ENCODE data around the gene UGT1A1.

UGT1A1 gene

GRCh38 chr2:233796254-233796653, 36.2 kb downstream of the UGT1A1 start:
- H3K79me1 ChIP-seq (replicated peaks; ENCODE audit: low read length, poor library complexity, severe bottlenecking), result no peaks in the 10 kb centered on the region
- no peak overlapping the region for H3K4me3 ChIP-seq (ENCODE audit: insufficient read depth in 1 of 2, low read depth in 1 of 2, low read length in 2 of 2)
- no peak overlapping the region for H2BK12ac ChIP-seq (ENCODE audit: low read length in 2 of 2)
- no peak overlapping the region for H3K4ac ChIP-seq (ENCODE audit: low read depth in 1 of 2, low read length in 2 of 2)
- no peak overlapping the region for H2BK5ac ChIP-seq (ENCODE audit: low read depth, low read length, poor library complexity, severe bottlenecking)
- H3K36me3 ChIP-seq (ENCODE audit: control insufficient read depth in 1 of 2, insufficient read depth in 2 of 2, low read depth in 1 of 2, low read length in 2 of 2), result no peaks in the 10 kb centered on the region
- no peak overlapping the region for H3K23ac ChIP-seq (ENCODE audit: low read length in 2 of 2)
- DNase-seq, result no peak
- H2AK5ac ChIP-seq (ENCODE audit: low read length, severe bottlenecking), result no peak overlapping the region
- no peak overlapping the region for H3K9ac ChIP-seq (ENCODE audit: low read length)
- no peak overlapping the region for H2AFZ ChIP-seq (ENCODE audit: low read depth, low read length)
- H3K27ac ChIP-seq (ENCODE audit: low read length, poor library complexity, severe bottlenecking), result no peak overlapping the region
- H2BK15ac ChIP-seq (ENCODE audit: low read depth, poor library complexity, severe bottlenecking), result no peak overlapping the region
- H3K4me1 ChIP-seq (ENCODE audit: control insufficient read depth, insufficient read depth, low read depth, low read length), result peaks cover 1% of the 10 kb centered on the region
- H4K91ac ChIP-seq (ENCODE audit: low read length), result no peak overlapping the region
- no peak overlapping the region for H3K18ac ChIP-seq (ENCODE audit: low read depth in 1 of 2, low read length in 2 of 2)
- 90% methylated on average over 7 of the region's 9 CpGs for WGBS
- H4K8ac ChIP-seq (ENCODE audit: low read length), result no peak overlapping the region
- no peak overlapping the region for H3K14ac ChIP-seq (ENCODE audit: low read length in 2 of 2)
- H2BK120ac ChIP-seq (ENCODE audit: low read depth, low read length), result no peak overlapping the region
- H3K9me3 ChIP-seq (ENCODE audit: control insufficient read depth, low read length), result no peaks in the 10 kb centered on the region
- H3K27me3 ChIP-seq (ENCODE audit: control insufficient read depth in 1 of 2, insufficient read depth in 1 of 2, low read length in 2 of 2), result peaks cover 11 to 22% of the 10 kb centered on the region in 2 experiments
- H3K4me2 ChIP-seq (ENCODE audit: low read length, poor library complexity, severe bottlenecking), result no peak overlapping the region

- Histone ChIP-seq H3K9me3 (ENCODE audit: control insufficient read depth, low read length) (no peaks in the 10 kb centered on the region), H3K14ac (ENCODE audit: low read length in 2 of 2) (no peak overlapping the region), H3K18ac (ENCODE audit: low read depth in 1 of 2, low read length in 2 of 2) (no peak overlapping the region), H3K36me3 (ENCODE audit: control insufficient read depth in 1 of 2, insufficient read depth in 2 of 2, low read depth in 1 of 2, low read length in 2 of 2) (no peaks in the 10 kb centered on the region), H2BK5ac (ENCODE audit: low read depth, low read length, poor library complexity, severe bottlenecking) (no peak overlapping the region), H2BK120ac (ENCODE audit: low read depth, low read length) (no peak overlapping the region), H4K8ac (ENCODE audit: low read length) (no peak overlapping the region), H3K4me1 (ENCODE audit: control insufficient read depth, insufficient read depth, low read depth, low read length) (peaks cover 1% of the 10 kb centered on the region), H2BK12ac (ENCODE audit: low read length in 2 of 2) (no peak overlapping the region), H3K4me3 (ENCODE audit: insufficient read depth in 1 of 2, low read depth in 1 of 2, low read length in 2 of 2) (no peak overlapping the region), H3K23ac (ENCODE audit: low read length in 2 of 2) (no peak overlapping the region), H2AFZ (ENCODE audit: low read depth, low read length) (no peak overlapping the region), H2AK5ac (ENCODE audit: low read length, severe bottlenecking) (no peak overlapping the region), H2BK15ac (ENCODE audit: low read depth, poor library complexity, severe bottlenecking) (no peak overlapping the region), H4K91ac (ENCODE audit: low read length) (no peak overlapping the region), H3K27ac (ENCODE audit: low read length, poor library complexity, severe bottlenecking) (no peak overlapping the region), H3K9ac (ENCODE audit: low read length) (no peak overlapping the region), H3K27me3 (ENCODE audit: control insufficient read depth in 1 of 2, insufficient read depth in 1 of 2, low read length in 2 of 2) (peaks cover 11 to 35% of the 10 kb centered on the region in 2 experiments), H3K4ac (ENCODE audit: low read depth in 1 of 2, low read length in 2 of 2) (no peak overlapping the region), H3K4me2 (ENCODE audit: low read length, poor library complexity, severe bottlenecking) (no peak overlapping the region), H3K79me1 (replicated peaks; ENCODE audit: low read length, poor library complexity, severe bottlenecking) (no peaks in the 10 kb centered on the region)
- no peak for DNase-seq
- 78% methylated on average over 13 of the region's 14 CpGs for WGBS
These were observed 38.4 kb downstream of the UGT1A1 start for GRCh38 chr2:233798335-233799086.

GRCh38 chr2:233799087-233799665, 39.1 kb downstream of the UGT1A1 start:
- DNase-seq, result no peak
- H2AFZ ChIP-seq (ENCODE audit: low read depth, low read length), result no peak overlapping the region
- no peak overlapping the region for H3K14ac ChIP-seq (ENCODE audit: low read length in 2 of 2)
- no peak overlapping the region for H2BK15ac ChIP-seq (ENCODE audit: low read depth, poor library complexity, severe bottlenecking)
- H4K8ac ChIP-seq (ENCODE audit: low read length), result no peak overlapping the region
- no peak overlapping the region for H2AK5ac ChIP-seq (ENCODE audit: low read length, severe bottlenecking)
- H3K27ac ChIP-seq (ENCODE audit: low read length, poor library complexity, severe bottlenecking), result no peak overlapping the region
- no peak overlapping the region for H2BK5ac ChIP-seq (ENCODE audit: low read depth, low read length, poor library complexity, severe bottlenecking)
- H3K18ac ChIP-seq (ENCODE audit: low read depth in 1 of 2, low read length in 2 of 2), result no peak overlapping the region
- WGBS, result 65% methylated on average over 6 of the region's 7 CpGs
- H3K4me1 ChIP-seq (ENCODE audit: control insufficient read depth, insufficient read depth, low read depth, low read length), result peaks cover 1% of the 10 kb centered on the region
- H3K23ac ChIP-seq (ENCODE audit: low read length in 2 of 2), result no peak overlapping the region
- no peaks in the 10 kb centered on the region for H3K79me1 ChIP-seq (replicated peaks; ENCODE audit: low read length, poor library complexity, severe bottlenecking)
- no peak overlapping the region for H4K91ac ChIP-seq (ENCODE audit: low read length)
- no peaks in the 10 kb centered on the region for H3K36me3 ChIP-seq (ENCODE audit: control insufficient read depth in 1 of 2, insufficient read depth in 2 of 2, low read depth in 1 of 2, low read length in 2 of 2)
- H3K4me2 ChIP-seq (ENCODE audit: low read length, poor library complexity, severe bottlenecking), result no peak overlapping the region
- peaks cover 17 to 41% of the 10 kb centered on the region in 2 experiments for H3K27me3 ChIP-seq (ENCODE audit: control insufficient read depth in 1 of 2, insufficient read depth in 1 of 2, low read length in 2 of 2)
- H3K9ac ChIP-seq (ENCODE audit: low read length), result no peak overlapping the region
- no peak overlapping the region for H3K4me3 ChIP-seq (ENCODE audit: insufficient read depth in 1 of 2, low read depth in 1 of 2, low read length in 2 of 2)
- H3K4ac ChIP-seq (ENCODE audit: low read depth in 1 of 2, low read length in 2 of 2), result no peak overlapping the region
- H2BK12ac ChIP-seq (ENCODE audit: low read length in 2 of 2), result no peak overlapping the region
- H3K9me3 ChIP-seq (ENCODE audit: control insufficient read depth, low read length), result no peaks in the 10 kb centered on the region
- H2BK120ac ChIP-seq (ENCODE audit: low read depth, low read length), result no peak overlapping the region

GRCh38 chr2:233799716-233800115, 39.6 kb downstream of the UGT1A1 start:
- Histone ChIP-seq H2BK5ac (ENCODE audit: low read depth, low read length, poor library complexity, severe bottlenecking) (no peak overlapping the region), H3K27me3 (ENCODE audit: control insufficient read depth in 1 of 2, insufficient read depth in 1 of 2, low read length in 2 of 2) (peaks cover 22 to 47% of the 10 kb centered on the region in 2 experiments), H3K79me1 (replicated peaks; ENCODE audit: low read length, poor library complexity, severe bottlenecking) (no peaks in the 10 kb centered on the region), H3K18ac (ENCODE audit: low read depth in 1 of 2, low read length in 2 of 2) (no peak overlapping the region), H3K27ac (ENCODE audit: low read length, poor library complexity, severe bottlenecking) (no peak overlapping the region), H4K8ac (ENCODE audit: low read length) (no peak overlapping the region), H3K4ac (ENCODE audit: low read depth in 1 of 2, low read length in 2 of 2) (no peak overlapping the region), H2BK12ac (ENCODE audit: low read length in 2 of 2) (no peak overlapping the region), H2BK120ac (ENCODE audit: low read depth, low read length) (no peak overlapping the region), H2BK15ac (ENCODE audit: low read depth, poor library complexity, severe bottlenecking) (no peak overlapping the region), H3K9ac (ENCODE audit: low read length) (no peak overlapping the region), H3K14ac (ENCODE audit: low read length in 2 of 2) (no peak overlapping the region), H3K4me1 (ENCODE audit: control insufficient read depth, insufficient read depth, low read depth, low read length) (peaks cover 1% of the 10 kb centered on the region), H3K23ac (ENCODE audit: low read length in 2 of 2) (no peak overlapping the region), H2AFZ (ENCODE audit: low read depth, low read length) (no peak overlapping the region), H3K36me3 (ENCODE audit: control insufficient read depth in 1 of 2, insufficient read depth in 2 of 2, low read depth in 1 of 2, low read length in 2 of 2) (no peaks in the 10 kb centered on the region), H4K91ac (ENCODE audit: low read length) (no peak overlapping the region), H3K9me3 (ENCODE audit: control insufficient read depth, low read length) (no peaks in the 10 kb centered on the region), H3K4me3 (ENCODE audit: insufficient read depth in 1 of 2, low read depth in 1 of 2, low read length in 2 of 2) (no peak overlapping the region), H3K4me2 (ENCODE audit: low read length, poor library complexity, severe bottlenecking) (no peak overlapping the region), H2AK5ac (ENCODE audit: low read length, severe bottlenecking) (no peak overlapping the region)
- no peak for DNase-seq
- WGBS, result 45% methylated on average over 5 of the region's 5 CpGs
